HG02623 (cell line): ENCODE results near the gene MEX3B.
A peak's percentile ranks its signal among the peaks of the same experiment; 100 is the strongest.
"Not testable (repeated sequence)": the region's sequence is repeated elsewhere in the genome, so short reads cannot be mapped to it uniquely, and the experiment has no call there.

ENCODE experiments used
- ATAC-seq: cut with Tn5 transposase; IDR thresholded peaks from one replicate; pipeline ENCODE4 v1.9.1; 2021; ENCODE audit warnings: moderate library complexity; ENCODE audit not compliant: unreplicated experiment

MEX3B gene

DNA sequence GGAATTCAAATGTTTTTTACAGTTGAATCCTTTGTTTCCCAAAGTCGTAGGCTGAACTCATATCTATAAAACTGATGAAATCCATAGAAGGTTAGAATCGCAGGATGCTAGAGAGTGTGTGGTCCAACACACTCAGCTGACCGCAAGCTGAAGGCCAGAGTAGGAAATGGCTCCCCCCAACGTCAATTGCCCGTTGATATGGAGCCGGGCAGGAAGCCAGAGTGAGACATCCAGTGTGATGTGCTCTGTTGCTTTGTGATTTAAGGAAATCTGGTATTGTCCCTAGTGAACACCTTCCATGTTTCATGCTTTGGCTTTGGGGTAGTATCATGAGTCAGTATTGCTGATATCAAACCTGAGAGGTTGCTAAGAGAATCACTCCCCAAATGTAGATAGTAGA, 5.8 kb upstream of the MEX3B start:
- ATAC-seq: no peak

DNA sequence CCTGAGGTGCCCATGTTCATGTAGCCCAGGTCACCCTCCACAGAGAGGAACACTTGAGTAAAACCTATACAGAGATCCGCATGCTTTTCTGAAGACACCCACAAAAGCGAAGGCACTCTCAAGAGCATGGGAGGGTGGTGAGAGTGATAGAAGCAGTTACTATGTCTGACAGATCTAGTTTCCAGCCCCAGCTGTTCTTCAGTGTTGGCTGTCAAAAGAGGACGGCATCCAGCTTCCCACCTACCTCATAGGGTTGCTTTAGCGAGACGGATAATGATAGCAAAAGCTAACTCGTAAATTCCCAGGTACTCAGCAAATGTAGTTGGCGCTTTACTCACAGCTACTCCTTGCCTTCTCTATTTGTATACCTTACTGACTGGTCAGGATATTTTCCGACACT, 3.0 kb upstream of the MEX3B start:
- no peak for ATAC-seq

DNA sequence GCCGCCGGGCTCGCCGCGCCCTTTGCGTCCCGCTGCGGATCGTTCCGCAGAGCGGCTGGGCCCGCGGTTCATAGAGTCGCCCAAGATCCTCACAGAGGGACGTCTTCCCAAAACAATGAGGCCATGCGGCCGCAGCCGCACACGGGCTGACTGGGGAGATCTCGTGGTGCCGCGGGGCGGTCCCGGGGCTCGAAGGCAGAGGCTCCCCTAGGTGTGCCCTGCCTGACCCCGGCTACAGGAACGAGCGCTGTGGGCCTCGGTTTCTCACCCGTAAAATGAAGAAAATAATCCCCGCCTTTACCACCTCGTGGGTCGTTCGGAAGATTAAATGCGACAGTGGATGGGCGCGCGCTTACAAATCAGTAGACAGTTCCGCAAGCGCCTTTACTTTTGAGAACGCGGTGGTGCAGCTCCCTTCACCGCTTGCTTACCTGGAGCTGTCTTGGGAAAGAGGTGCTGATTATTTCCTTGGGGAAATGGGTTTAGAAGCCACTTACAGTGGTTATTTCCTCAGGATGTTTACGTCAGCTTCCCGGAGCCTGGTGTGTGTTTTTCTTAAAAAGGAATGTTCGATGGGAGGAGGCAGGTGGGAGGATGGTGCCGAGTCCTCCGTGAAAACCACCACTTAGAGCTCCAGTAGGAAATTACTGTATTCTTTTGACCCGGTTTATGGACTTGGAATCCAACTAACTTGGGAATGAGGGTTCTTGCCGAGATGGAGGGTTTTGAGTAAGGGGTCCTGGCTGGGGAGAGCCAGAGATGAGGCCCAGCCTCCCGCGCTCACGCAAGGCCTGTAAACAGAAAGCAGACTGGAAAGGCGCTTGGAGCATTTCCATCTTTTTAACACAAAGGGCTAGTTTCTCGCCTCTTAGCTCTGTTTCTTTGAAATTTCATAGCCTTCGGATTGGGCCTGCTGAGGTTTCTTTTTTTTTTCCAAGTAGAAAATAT, 1.9 kb upstream of the MEX3B start:
- no peak for ATAC-seq

DNA sequence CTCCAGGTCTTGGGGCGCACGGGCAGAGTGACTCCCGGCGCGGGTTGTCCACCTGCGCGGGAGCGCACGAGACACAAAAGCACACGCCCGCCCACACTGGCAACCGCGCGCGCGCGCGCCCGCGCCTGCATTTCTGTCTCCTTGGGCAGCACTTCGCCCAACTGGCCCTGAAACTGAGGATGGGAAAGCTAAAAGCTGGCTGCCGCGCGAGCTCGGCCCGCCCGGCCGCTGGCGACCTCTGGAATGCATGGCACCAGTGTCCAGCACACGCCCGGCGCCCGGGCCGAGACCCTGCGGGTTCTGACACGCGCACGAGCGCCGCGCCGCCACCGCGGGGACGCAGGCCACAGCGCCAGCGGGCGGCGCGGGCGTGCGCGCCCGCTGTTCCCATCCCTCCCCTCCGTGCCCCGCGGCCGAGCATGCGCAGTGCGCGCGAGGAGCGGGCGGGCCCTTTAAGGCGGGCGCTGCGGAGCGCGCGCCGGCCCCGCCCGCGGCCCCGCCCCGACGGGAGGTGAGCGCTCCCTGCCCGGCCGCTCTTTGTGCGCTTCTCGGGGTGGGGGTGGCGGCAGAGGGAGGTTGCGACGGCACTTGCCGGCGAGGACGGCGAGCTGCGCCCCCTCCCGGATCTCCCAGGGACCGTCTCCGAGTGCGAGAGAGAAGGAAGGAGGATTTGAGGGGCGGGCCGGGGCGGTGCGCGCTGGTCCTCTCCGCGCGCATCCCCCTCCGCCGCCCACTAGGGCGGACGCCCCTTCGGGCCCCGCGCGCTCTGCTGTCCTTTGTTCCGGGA, 1.0 kb upstream of the MEX3B start:
- ATAC-seq: peak; percentile 65

DNA sequence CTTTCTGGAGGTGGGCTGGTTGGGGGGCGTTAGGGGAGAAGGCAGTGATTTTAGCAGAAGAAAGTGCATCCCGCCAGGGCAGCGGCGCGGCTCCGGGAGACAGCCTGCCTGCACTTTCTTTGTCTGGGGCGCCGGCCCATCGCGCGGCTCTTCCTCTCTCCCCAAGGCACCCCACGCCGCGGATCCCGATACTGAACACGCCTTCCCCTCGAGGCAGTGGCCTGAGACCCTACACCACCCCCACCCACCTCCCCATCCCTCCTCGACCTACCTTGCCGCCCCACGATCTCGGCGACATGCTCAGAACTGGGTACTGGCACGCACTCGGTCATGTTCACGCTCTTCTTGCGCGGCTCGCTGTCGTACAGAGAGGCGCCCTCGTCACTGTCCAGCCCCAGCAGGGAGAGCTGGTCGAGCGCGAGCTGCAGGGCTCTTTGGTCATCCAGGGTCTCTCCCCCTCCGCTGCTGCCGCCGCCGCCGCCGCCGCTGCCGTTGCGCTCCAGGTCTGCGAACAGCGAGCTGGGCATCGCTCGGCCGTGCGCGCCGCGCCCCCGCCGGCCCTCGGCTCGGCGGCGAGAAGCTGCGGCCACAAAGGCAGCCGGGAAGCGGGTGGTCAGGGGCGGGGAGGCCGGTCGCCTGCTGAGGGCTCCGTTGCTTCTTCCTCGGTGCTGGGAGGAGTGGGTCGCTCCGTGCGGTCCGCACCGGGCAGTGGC, 483 bp downstream of the MEX3B start:
- ATAC-seq: no peak

DNA sequence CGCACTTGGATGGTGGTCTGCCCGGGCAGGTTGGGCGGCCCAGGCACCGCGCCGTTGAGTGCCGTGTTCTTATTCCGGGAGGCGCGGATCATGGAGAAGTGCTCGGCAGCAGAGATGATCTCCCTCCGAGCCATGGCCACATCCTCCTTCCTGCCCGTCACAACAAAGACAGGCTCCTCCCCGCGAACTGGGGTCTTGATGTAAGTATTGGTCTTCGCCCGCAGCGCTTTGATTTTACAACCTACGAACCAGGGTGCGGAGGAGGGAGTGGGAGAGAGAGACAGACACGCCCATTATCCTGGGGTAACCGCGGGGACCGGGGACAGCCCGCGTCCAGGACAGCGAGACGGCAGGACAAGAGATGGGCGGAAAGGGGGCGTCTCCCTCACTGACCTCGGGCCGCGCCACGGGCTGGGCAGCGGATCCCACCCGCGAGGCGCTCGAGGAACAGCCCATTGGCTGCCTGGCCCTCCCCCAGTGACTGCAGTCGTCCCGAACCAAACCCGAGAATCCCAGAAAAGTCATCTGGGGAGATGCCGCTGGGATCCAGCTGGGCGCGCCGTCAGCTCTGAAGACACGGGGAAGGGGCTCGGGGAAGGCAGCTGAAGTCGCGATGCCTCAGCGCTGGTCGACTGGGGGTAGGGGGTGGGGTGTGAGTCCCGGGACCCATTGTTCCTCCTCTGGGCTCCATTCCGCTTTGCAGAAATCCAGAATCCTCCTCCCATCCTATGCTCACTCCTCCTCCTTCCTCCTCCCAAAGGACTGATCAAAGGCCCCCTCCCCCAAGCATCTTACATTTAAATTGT, 1.2 kb downstream of the MEX3B start:
- ATAC-seq: no peak

DNA sequence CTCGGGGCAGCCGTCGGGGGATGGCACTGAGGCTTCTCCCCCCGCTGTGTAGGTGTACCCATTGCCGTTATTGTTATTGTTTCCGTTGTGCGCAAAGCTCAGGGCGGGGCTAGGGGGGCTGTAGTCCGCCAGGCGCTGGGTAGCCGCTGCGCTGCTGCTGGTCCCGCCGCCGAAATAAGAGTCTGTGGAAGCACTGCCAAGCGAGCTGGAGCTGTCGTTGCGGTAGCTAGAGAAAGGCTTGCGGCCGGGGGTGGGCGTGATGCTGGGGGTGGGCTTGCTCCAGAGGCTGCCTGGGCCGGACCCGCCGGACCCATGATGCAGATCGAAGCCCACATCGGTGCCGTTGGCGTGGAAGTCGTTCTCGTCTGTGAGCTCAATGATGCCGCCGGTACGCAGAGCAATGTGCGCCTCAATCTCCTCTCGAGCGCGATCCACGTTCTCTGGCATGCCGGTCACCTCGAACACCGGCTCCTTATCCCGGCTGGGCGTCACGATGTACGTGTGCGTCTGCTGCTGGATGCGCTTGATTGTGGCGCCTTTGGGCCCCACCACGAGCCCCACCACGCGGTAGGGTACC, 1.9 kb downstream of the MEX3B start:
- no peak for ATAC-seq

DNA sequence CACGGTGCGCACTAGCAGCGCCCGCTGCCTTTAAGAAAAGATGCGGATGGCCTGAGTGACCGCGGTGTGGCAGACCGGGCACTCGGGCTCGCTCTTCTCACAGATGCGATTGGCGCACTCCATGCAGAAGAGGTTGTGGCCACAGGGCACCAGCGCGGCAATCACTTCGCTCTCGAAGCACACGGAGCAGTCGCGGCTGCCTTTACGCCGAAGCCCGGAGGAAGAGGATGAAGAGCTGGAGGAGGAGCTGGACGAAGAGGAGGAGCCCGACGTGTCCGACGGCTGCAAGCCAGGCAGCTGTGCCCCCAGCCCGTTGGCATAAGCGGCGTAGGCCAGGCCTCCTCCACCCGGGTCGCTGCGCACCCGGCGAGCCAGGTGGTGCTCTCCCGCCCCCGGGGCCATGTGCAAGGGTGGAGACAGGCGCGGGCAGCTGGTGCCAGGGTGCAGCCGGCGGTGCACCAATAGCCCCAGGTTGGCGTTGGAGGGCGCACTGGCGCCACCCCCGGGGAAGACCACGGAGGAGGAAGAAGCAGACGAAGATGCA, 2.6 kb downstream of the MEX3B start:
- ATAC-seq: no peak

DNA sequence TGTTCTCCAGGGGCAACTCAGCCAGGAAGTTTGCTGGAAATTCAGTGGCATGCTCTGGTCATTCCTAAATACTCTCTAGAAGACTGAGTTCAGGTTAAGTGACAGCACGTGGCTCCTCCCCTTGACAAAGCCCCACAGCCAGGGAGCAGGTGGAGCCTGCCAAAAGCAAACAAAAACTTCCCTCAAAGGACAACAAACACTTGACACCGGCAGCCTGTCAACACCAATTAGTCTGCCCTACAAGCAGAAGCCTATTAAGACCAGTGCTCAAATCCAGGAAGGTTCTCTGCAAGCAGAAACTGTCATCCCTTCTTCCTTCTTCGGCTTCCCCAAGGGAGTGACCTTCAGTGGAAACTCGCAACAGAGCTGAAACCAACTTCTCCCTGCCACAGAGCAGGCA, 5.0 kb downstream of the MEX3B start:
- ATAC-seq: no peak

DNA sequence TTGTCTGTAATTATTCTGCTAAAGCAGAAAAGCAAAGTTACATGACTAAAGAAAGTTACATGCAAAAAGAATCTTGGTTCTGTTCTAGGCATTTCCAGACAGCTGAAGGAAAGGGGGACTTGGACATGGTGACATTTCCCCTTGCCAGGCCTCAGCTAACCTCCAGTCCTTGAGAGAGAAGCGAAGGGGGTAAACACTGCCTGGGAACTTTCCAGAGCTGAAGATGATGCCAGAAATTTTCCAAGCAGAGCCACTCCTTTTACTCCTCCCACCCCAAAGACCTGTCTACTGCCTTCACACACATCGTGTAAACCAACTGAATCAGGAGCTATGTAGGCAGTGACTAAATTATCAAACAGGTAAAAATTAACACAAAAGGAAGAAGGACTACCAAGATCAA, 5.4 kb downstream of the MEX3B start:
- ATAC-seq: no peak

DNA sequence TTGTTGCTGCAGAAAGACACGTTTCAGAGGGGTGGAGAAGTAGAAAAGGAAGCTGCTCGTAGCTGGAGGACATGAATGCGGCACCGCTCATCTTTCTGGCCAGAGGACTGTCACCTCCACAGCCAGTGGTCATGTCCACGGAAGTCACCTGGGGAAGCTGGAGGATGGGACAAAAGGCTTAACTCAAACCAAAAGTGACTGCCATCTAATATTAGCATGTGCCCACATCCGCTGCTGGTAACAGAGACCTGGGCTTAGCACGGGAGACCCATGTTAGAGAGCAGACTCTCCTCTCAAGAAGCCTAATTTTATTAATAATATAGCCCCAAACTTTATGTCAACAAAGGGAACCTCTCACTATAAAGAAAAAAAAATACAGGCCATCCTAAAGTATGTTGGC, 5.9 kb downstream of the MEX3B start:
- ATAC-seq: no peak

DNA sequence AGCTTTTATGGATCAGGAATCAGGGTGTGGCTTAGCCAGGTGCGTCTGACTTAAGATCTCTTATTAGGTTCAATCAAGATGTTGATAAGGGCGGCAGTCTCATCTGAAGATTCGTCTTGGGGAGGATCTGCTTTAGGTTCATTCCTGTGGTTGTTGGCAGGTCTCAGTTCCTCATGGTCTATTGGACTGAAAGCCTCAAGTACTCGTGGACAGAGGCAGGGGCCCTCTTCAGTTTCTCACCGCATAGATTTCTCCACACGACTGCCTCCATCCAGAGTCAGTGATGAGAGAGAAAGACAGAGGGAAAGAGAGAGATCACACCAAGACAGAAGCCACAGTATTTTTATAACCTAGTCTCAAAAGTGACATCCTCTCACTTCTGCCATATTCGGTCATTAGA, 9.4 kb downstream of the MEX3B start:
- no peak for ATAC-seq

DNA sequence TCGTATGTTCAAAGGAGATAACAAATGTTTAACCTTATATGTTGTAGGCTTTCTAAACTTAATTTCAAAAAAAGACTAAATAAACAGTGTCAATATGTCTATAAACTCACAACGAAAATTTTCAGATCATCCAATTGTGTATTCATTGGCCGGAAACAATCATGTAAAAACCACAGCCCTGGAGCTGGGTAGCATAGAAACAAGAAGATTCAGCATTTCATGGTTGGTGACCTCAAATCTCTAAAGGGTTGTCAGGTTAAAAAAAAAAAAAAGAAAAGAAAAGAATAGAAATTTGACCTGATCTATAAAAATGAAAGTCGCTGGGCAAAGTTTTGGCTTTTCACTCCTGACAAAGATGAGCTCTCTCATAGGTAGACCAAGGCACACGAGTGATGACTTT, 13.9 kb downstream of the MEX3B start:
- no peak for ATAC-seq

DNA sequence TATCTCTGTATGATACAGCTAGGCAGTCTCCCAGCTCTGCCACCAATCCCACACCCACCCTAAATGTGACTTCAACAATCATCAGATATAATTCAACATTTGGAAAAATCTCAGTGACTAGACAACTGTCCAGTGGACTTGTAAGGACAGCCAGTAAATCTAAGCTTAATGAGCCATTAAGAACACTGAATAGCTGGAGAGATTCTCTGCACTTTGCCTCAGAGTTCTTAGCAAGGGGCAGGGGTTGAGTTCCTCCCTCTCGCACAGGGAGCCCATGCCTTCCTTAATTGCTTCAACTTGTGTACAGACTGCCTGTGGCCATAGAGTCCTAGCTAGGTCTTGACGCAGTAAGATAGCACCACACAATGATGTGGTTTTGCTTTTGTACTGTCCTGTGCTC, 15.6 kb downstream of the MEX3B start:
- no peak for ATAC-seq

DNA sequence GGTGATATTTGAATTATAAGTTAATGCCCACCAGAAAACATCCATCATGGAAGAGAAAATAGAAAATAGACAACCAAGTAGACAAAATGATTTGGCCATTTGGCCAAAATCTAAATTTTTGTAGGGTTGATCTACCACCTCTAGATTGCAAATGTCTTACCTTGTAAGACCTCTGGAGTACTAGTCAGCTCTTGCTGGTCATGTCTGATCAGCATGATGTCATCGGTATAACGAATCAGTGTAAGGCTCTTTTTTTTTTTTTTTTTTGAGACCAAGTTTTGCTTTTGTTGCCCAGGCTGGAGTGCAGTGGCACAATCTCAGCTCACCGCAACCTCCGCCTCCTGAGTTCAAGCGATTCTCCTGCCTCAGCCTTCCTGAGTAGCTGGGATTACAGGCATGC, 17.7 kb downstream of the MEX3B start:
- not testable (repeated sequence) for ATAC-seq

DNA sequence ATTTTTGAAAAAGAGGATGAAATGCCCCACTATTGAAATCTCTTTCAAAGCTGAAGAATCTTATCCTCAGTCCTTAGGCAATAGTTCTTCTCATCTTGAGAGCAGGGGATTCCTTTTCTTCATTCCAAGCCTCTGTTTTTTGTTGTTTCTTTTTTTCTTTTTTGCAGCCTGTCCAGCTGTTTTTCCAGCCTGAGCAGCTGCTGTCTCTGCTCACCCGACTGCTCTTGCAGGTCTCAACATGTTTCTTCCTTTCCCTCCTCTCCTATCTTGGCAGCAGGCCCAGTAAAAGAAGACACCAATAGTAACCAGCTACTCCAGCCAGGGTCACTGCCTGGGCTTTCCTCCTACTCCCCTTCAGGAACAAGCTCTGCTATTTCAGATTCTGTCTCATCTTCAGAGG, 23.8 kb downstream of the MEX3B start:
- ATAC-seq: no peak

DNA sequence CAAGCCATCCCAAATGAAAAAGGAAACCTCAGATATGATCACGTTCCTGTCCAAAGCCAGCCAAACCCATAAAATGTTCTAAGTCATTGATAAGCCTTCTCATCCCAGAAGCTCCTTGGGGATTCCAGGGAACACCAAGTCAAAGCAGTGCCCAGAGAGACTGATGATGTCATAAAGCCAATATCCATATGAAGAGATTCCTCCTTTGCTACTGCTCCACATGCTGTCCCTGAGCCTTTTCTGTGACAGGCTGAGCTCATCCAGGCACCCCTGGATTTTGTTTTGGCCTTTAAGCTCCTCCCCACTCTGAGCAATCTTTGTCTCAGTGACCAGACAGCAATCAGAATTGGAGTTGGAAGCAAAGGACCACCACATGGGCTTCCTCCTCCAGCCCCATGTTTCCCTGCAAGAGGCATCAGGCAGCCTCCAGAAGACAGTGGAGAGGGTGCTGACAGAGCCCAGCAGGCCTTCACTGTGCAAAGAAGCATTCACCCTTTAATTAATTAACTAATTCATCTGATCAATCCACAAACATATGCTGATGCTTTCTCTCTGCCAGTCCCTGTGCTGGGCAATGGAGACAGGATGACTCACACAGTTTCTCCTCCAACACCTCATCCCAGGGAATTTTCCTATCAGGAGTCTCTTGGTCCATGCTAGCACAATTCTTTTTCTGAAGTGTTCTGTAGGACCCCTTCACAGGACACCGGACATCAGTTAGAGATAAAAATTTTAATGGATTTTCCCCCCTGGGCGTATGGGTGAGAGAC, 25.0 kb downstream of the MEX3B start:
- no peak for ATAC-seq

DNA sequence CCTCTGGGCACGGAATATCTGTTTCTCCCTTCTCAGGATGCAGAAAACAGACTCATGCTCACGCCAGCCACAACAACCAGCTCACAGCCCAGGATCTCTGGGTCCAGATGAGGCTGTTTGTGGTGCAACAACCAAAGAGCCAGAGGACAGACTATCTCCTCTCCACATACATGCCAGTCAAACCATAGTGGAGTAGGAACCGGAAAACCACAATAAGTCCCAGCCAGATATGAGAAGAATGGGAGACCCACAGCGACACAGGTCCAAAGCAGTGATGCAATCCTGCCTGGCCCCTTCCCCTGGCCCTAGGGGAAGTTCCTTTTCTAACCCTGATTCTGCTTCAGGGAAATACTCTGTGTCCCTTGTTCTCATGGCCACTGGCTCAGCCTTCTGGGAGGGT, 27.6 kb downstream of the MEX3B start:
- ATAC-seq: no peak

DNA sequence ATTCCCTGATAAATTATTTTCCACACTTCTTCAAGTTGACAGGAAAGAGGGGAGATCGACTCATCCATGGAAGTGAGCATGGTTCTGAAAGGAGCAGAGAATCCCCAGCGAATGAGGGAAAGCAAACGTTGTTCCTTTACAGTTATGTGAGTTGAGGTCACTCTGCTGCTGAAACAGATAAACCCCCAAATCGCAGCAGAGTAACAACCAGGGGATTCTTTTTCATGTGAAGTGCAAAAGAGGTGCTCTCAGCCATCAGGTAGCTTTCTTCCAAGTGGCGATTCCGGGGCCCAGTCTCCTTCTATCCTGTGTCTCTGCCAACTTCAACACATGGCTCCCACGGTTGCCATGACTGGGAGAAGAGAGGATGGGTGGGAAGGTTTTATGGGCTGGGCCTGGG, 28.2 kb downstream of the MEX3B start:
- no peak for ATAC-seq
